ENCODE results near the gene DNHD1. TPM values are rescaled to one million over a fixed set of nuclear protein-coding genes. Genes with fewer than 3 reads are reported as not detected.

DNHD1 gene
- 7.0 and 7.7 TPM in 2 replicates for total RNA-seq
- long read RNA-seq, partial matches to known transcripts = 0 of 5 reads
- long read RNA-seq, other reads (novel, unspliced or antisense) = 5 of 5 reads

GRCh38 chr11:6497069-6497839 lies at the start of gene DNHD1:
TSS of gene DNHD1 (plus strand) at chr11:6497280. CDS start at chr11:6498216, 936 bp downstream.
- Mint-ChIP-seq H3K27me3 (peaks cover 3% of the 10 kb centered on the region), H3K36me3 (ENCODE audit: insufficient read depth) (peaks cover 1% of the 10 kb centered on the region), H3K4me3 (ENCODE audit: low read depth) (no peak within 1 kb of the TSS), H3K4me1 (ENCODE audit: low read depth) (no peaks in the 10 kb centered on the region), H3K27ac (no peak within 1 kb of the TSS), H3K9me3 (ENCODE audit: low read depth) (no peaks in the 10 kb centered on the region)
- DNase-seq (ENCODE audit: low spot score, unreplicated experiment) = no peak
- no peak for TF ChIP-seq CTCF (IDR thresholded peaks at IDR 0.05; ENCODE audit: unreplicated experiment)

GRCh38 chr11:6448574-6448973 lies 48.5 kb upstream of the DNHD1 start:
- DNase-seq (ENCODE audit: low spot score, unreplicated experiment) = no peak
- Mint-ChIP-seq H3K36me3 (ENCODE audit: insufficient read depth) (no peaks in the 10 kb centered on the region), H3K4me1 (ENCODE audit: low read depth) (peaks cover 5% of the 10 kb centered on the region), H3K4me3 (ENCODE audit: low read depth) (no peak overlapping the region), H3K27me3 (peaks cover 5% of the 10 kb centered on the region), H3K9me3 (ENCODE audit: low read depth) (no peaks in the 10 kb centered on the region), H3K27ac (no peak overlapping the region)
- TF ChIP-seq CTCF (IDR thresholded peaks at IDR 0.05; ENCODE audit: unreplicated experiment) = no peak

- H3K4me3 Mint-ChIP-seq (ENCODE audit: low read depth) = no peak overlapping the region
- H3K27ac Mint-ChIP-seq = no peak overlapping the region
- TF ChIP-seq CTCF (IDR thresholded peaks at IDR 0.05; ENCODE audit: unreplicated experiment) = no peak
- no peaks in the 10 kb centered on the region for H3K9me3 Mint-ChIP-seq (ENCODE audit: low read depth)
- DNase-seq (ENCODE audit: low spot score, unreplicated experiment) = no peak
- no peaks in the 10 kb centered on the region for H3K27me3 Mint-ChIP-seq
- peaks cover 6% of the 10 kb centered on the region for H3K4me1 Mint-ChIP-seq (ENCODE audit: low read depth)
- H3K36me3 Mint-ChIP-seq (ENCODE audit: insufficient read depth) = peaks cover 5% of the 10 kb centered on the region
Observed at GRCh38 chr11:6452219-6452618, 44.9 kb upstream of the DNHD1 start.

- no peak for TF ChIP-seq CTCF (IDR thresholded peaks at IDR 0.05; ENCODE audit: unreplicated experiment)
- no peak for DNase-seq (ENCODE audit: low spot score, unreplicated experiment)
- Mint-ChIP-seq H3K27ac (no peak overlapping the region), H3K4me1 (ENCODE audit: low read depth) (peaks cover 8% of the 10 kb centered on the region), H3K27me3 (no peaks in the 10 kb centered on the region), H3K9me3 (ENCODE audit: low read depth) (no peaks in the 10 kb centered on the region), H3K36me3 (ENCODE audit: insufficient read depth) (peaks cover 5% of the 10 kb centered on the region), H3K4me3 (ENCODE audit: low read depth) (no peak overlapping the region)
Observed at GRCh38 chr11:6453152-6453551, 43.9 kb upstream of the DNHD1 start.

- no peak for TF ChIP-seq CTCF (IDR thresholded peaks at IDR 0.05; ENCODE audit: unreplicated experiment)
- Mint-ChIP-seq H3K9me3 (ENCODE audit: low read depth) (no peaks in the 10 kb centered on the region), H3K27ac (no peak overlapping the region), H3K4me3 (ENCODE audit: low read depth) (no peak overlapping the region), H3K4me1 (ENCODE audit: low read depth) (peaks cover 18% of the 10 kb centered on the region), H3K27me3 (no peaks in the 10 kb centered on the region), H3K36me3 (ENCODE audit: insufficient read depth) (peaks cover 8% of the 10 kb centered on the region)
- no peak for DNase-seq (ENCODE audit: low spot score, unreplicated experiment)
Observed at GRCh38 chr11:6455070-6455469, 42.0 kb upstream of the DNHD1 start.

All from progenitor cell of endocrine pancreas (in vitro differentiated cells).